ENCODE results near the gene TMEM31. TPM values are rescaled to one million over a fixed set of nuclear protein-coding genes. Genes with fewer than 3 reads are reported as not detected.

The TMEM31 gene
- total RNA-seq, 1 experiment from 2014 or later, result not detected

- ChIA-PET CTCF (no interaction called here), POLR2A (ENCODE audit: low non-redundant PET) (no interaction called here)
- Histone ChIP-seq H3K27me3 (replicated peaks; ENCODE audit: insufficient read depth, low read depth, low read length, poor library complexity) (no peaks in the 10 kb centered on the region), H3K27ac (ENCODE audit: low read depth, low read length, poor library complexity, severe bottlenecking) (no peak overlapping the region), H3K9me3 (ENCODE audit: low read depth, low read length, poor library complexity, severe bottlenecking) (no peaks in the 10 kb centered on the region), H3K4me1 (ENCODE audit: insufficient read depth, low read length, poor library complexity, severe bottlenecking) (no peaks in the 10 kb centered on the region), H3K36me3 (ENCODE audit: insufficient read depth, low read length, poor library complexity, severe bottlenecking) (no peaks in the 10 kb centered on the region), H3K4me3 (ENCODE audit: low read depth, low read length, poor library complexity, severe bottlenecking) (no peak overlapping the region)
- TF ChIP-seq CTCF (conservative IDR thresholded peaks at IDR 0.05; ENCODE audit: low read depth, low read length), result no peak
- no peak for TF ChIP-seq EZH2 (IDR thresholded peaks at IDR 0.05; ENCODE audit: borderline replicate concordance, low read depth, low read length, poor library complexity, severe bottlenecking)
- DNase-seq (ENCODE audit: low spot score), result no peak
- BruUV-seq (replicated peaks), result no TSS peak
- intact Hi-C loops (cut with micrococcal nuclease; ENCODE audit: unreplicated experiment), result no loop called here
Measured at GRCh38 chrX:103739421-103739820, 28.7 kb downstream of the TMEM31 start.

- Histone ChIP-seq H3K9me3 (ENCODE audit: low read depth, low read length, poor library complexity, severe bottlenecking) (no peaks in the 10 kb centered on the region), H3K4me3 (ENCODE audit: low read depth, low read length, poor library complexity, severe bottlenecking) (no peak overlapping the region), H3K36me3 (ENCODE audit: insufficient read depth, low read length, poor library complexity, severe bottlenecking) (no peaks in the 10 kb centered on the region), H3K27ac (ENCODE audit: low read depth, low read length, poor library complexity, severe bottlenecking) (no peak overlapping the region), H3K4me1 (ENCODE audit: insufficient read depth, low read length, poor library complexity, severe bottlenecking) (no peaks in the 10 kb centered on the region), H3K27me3 (replicated peaks; ENCODE audit: insufficient read depth, low read depth, low read length, poor library complexity) (no peaks in the 10 kb centered on the region)
- BruUV-seq (replicated peaks), result no TSS peak
- TF ChIP-seq EZH2 (IDR thresholded peaks at IDR 0.05; ENCODE audit: borderline replicate concordance, low read depth, low read length, poor library complexity, severe bottlenecking), result no peak
- TF ChIP-seq CTCF (conservative IDR thresholded peaks at IDR 0.05; ENCODE audit: low read depth, low read length), result no peak
- intact Hi-C loops (cut with micrococcal nuclease; ENCODE audit: unreplicated experiment), result no loop called here
- DNase-seq (ENCODE audit: low spot score), result no peak
- ChIA-PET POLR2A (ENCODE audit: low non-redundant PET) (no interaction called here), CTCF (no interaction called here)
Measured at GRCh38 chrX:103741879-103742278, 31.2 kb downstream of the TMEM31 start.

GRCh38 chrX:103742339-103742738 lies 31.6 kb downstream of the TMEM31 start:
- CTCF ChIA-PET, result no interaction called here
- H3K27ac ChIP-seq (ENCODE audit: low read depth, low read length, poor library complexity, severe bottlenecking), result no peak overlapping the region
- POLR2A ChIA-PET (ENCODE audit: low non-redundant PET), result no interaction called here

More at GRCh38 chrX:103742339-103742738, 31.6 kb downstream of the TMEM31 start:
- Histone ChIP-seq H3K27me3 (replicated peaks; ENCODE audit: insufficient read depth, low read depth, low read length, poor library complexity) (no peaks in the 10 kb centered on the region), H3K9me3 (ENCODE audit: low read depth, low read length, poor library complexity, severe bottlenecking) (no peaks in the 10 kb centered on the region), H3K4me3 (ENCODE audit: low read depth, low read length, poor library complexity, severe bottlenecking) (no peak overlapping the region), H3K4me1 (ENCODE audit: insufficient read depth, low read length, poor library complexity, severe bottlenecking) (no peaks in the 10 kb centered on the region), H3K36me3 (ENCODE audit: insufficient read depth, low read length, poor library complexity, severe bottlenecking) (no peaks in the 10 kb centered on the region)
- intact Hi-C loops (cut with micrococcal nuclease; ENCODE audit: unreplicated experiment), result no loop called here
- TF ChIP-seq CTCF (conservative IDR thresholded peaks at IDR 0.05; ENCODE audit: low read depth, low read length) (no peak), EZH2 (IDR thresholded peaks at IDR 0.05; ENCODE audit: borderline replicate concordance, low read depth, low read length, poor library complexity, severe bottlenecking) (no peak)
- DNase-seq (ENCODE audit: low spot score), result no peak
- BruUV-seq (replicated peaks), result no TSS peak

Measured in A673 (cell line).